GM19239 (cell line): ENCODE measurements around the gene ZNF324.
"Not testable (repeated sequence)": the region's sequence is repeated elsewhere in the genome, so short reads cannot be mapped to it uniquely, and the experiment has no call there.

ENCODE experiments used
- DNase-seq: peaks from one replicate; pipeline ENCODE4 v3.0.0; 2011; ENCODE audit warnings: low spot score; ENCODE audit not compliant: insufficient read length
- FAIRE-seq: peaks from 2 replicates; lab custom pipeline; 2011; peaks lifted over from hg19 to GRCh38; lab: Jason Lieb, UNC

Gene ZNF324

GRCh38 chr19:58470837-58471543, 4.1 kb downstream of the ZNF324 start:
- not testable (repeated sequence) for DNase-seq, FAIRE-seq

GRCh38 chr19:58471736-58472135, 4.9 kb downstream of the ZNF324 start:
- FAIRE-seq, result no peak
- no peak for DNase-seq

GRCh38 chr19:58473775-58474174, 6.9 kb downstream of the ZNF324 start:
- FAIRE-seq (no peak), DNase-seq (no peak)

GRCh38 chr19:58474291-58474996, 7.6 kb downstream of the ZNF324 start:
- DNase-seq (no peak), FAIRE-seq (no peak)

GRCh38 chr19:58474997-58475713, 8.3 kb downstream of the ZNF324 start:
- DNase-seq, result no peak
- no peak for FAIRE-seq

GRCh38 chr19:58475714-58476497, 9.0 kb downstream of the ZNF324 start, which contains the start of gene ZNF446:
ZNF446 (plus strand) TSS chr19:58476352; CDS start chr19:58477219, 867 bp downstream.
- FAIRE-seq, result peak; percentile 98
- peak; percentile 97 for DNase-seq

- DNase-seq (peak; percentile 29), FAIRE-seq (peak; percentile 59)
Observed at GRCh38 chr19:58476498-58477015, 9.7 kb downstream of the ZNF324 start.

GRCh38 chr19:58477130-58477529, 10.2 kb downstream of the ZNF324 start:
- no peak for DNase-seq
- no peak for FAIRE-seq

GRCh38 chr19:58477871-58478270, 11.0 kb downstream of the ZNF324 start:
- no peak for DNase-seq
- FAIRE-seq, result no peak

- no peak for DNase-seq
- FAIRE-seq, result no peak
Observed at GRCh38 chr19:58479303-58479702, 12.4 kb downstream of the ZNF324 start.

GRCh38 chr19:58479736-58480480, 13.0 kb downstream of the ZNF324 start:
- DNase-seq, result no peak
- FAIRE-seq, result no peak

- no peak for FAIRE-seq
Observed at GRCh38 chr19:58480481-58480830, 13.6 kb downstream of the ZNF324 start.

GRCh38 chr19:58480831-58481230, 14.0 kb downstream of the ZNF324 start:
- no peak for FAIRE-seq
- DNase-seq, result no peak

More at GRCh38 chr19:58480481-58480830, 13.6 kb downstream of the ZNF324 start:
- no peak for DNase-seq

GRCh38 chr19:58482372-58482771, 15.5 kb downstream of the ZNF324 start:
- DNase-seq, result no peak

GRCh38 chr19:58483776-58484175, 16.9 kb downstream of the ZNF324 start:
- FAIRE-seq, result no peak
- no peak for DNase-seq

More at GRCh38 chr19:58482372-58482771, 15.5 kb downstream of the ZNF324 start:
- FAIRE-seq, result no peak

- not testable (repeated sequence) for DNase-seq, FAIRE-seq
Observed at GRCh38 chr19:58484349-58484748, 17.5 kb downstream of the ZNF324 start.

- FAIRE-seq (no peak), DNase-seq (no peak)
Observed at GRCh38 chr19:58491393-58491792, 24.5 kb downstream of the ZNF324 start.

- FAIRE-seq (no peak), DNase-seq (no peak)
Observed at GRCh38 chr19:58492265-58492664, 25.4 kb downstream of the ZNF324 start.

GRCh38 chr19:58497634-58498170, 30.8 kb downstream of the ZNF324 start:
- DNase-seq (no peak), FAIRE-seq (no peak)
